AG09319 (cell line): ENCODE data around the gene FOXP4.

Experiments used
- DNase-seq: peaks from one replicate; pipeline ENCODE4 v3.0.0-alpha.2; 2010; ENCODE audit warnings: low read depth; ENCODE audit errors: extremely low read depth
- CTCF ChIP-seq: IDR thresholded peaks from 2 replicates; pipeline ENCODE4 v1.5.1; 2011; ENCODE audit warnings: low read depth, mild to moderate bottlenecking, inconsistent platforms, low read length, moderate library complexity

Gene FOXP4

DNA sequence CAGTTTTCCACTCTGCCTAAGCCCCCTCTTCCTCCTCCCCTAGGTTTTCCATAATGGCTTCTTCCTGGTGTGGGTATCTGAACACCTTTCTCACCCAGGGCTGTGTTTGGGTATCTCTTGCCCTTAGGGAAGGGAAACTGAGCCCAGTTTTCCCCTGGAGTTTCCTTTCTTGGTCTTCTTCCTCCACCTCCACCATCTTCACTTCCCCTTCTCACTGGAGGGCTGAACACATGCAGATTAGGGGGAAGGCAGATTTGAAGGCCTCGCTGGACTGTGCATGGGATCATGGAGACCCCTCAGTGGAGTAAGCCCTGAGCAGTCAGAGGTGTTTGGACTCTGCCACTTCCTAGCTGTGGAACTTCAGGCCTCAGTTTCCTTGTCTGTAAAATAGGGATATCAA, 27.8 kb downstream of the FOXP4 start:
- no peak for DNase-seq
- TF ChIP-seq CTCF, result no peak

- no peak for TF ChIP-seq CTCF
- DNase-seq, result no peak
Observed at GRCh38 chr6:41575598-41575997, 29.4 kb downstream of the FOXP4 start.

GRCh38 chr6:41576667-41577066, 30.5 kb downstream of the FOXP4 start:
- TF ChIP-seq CTCF, result no peak
- no peak for DNase-seq

GRCh38 chr6:41577356-41578216, 31.4 kb downstream of the FOXP4 start:
- DNase-seq, result no peak
- no peak for TF ChIP-seq CTCF

GRCh38 chr6:41578217-41579087, 32.3 kb downstream of the FOXP4 start:
- DNase-seq, result no peak
- no peak for TF ChIP-seq CTCF

- DNase-seq, result no peak
- no peak for TF ChIP-seq CTCF
Observed at GRCh38 chr6:41579088-41579610, 33.0 kb downstream of the FOXP4 start.

DNA sequence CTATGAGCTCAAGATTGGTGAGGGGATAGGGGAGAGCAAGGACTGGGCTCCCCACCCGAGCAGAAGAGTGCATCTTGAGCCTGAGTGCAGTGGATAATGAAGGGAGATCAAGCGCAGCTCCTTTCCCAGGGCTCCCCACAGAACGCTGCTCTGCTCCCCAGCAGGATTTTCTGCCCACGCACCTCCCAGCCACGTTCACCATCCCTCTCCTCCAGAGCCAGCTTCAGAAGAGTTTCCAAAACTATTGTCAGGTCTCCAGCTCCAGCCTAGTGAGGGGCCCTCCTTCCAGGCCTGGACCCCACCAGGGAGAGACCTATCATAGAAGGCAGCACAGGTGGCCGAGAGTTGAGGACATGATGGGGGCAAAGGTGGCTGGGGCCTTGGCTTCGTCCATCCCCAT, 34.5 kb downstream of the FOXP4 start:
- no peak for TF ChIP-seq CTCF
- no peak for DNase-seq
